Left renal cortex interstitium (tissue), 4 donors: ENCODE data around the gene SLC2A4. TPM values are rescaled to one million over a fixed set of nuclear protein-coding genes. Genes with fewer than 3 reads are reported as not detected.

Experiments used
- DNase-seq, 4 donors: peaks; one replicate each; pipeline ENCODE4 v3.0.0-alpha.2; 2013; ENCODE audit warnings: low read depth in 4 of 4, low spot score in 2 of 4, missing footprints in 1 of 4
- polyA plus RNA-seq, 4 donors: library from polyadenylated mRNA; unstranded; fragments of 120-200 nt; gene quantifications; one replicate each; pipeline ENCODE4 v1.2.1, GENCODE V29; 2013; ENCODE audit not compliant: insufficient read length in 4 of 4

The SLC2A4 gene
- polyA plus RNA-seq, 4 donors, result 2.2 to 2.8 (median 2.5) TPM

- DNase-seq, result no peak
Measured at GRCh38 chr17:7295230-7296180, 14.0 kb downstream of the SLC2A4 start.

- no peak for DNase-seq
Measured at GRCh38 chr17:7296189-7296861, 14.8 kb downstream of the SLC2A4 start.

GRCh38 chr17:7304179-7304578, 22.7 kb downstream of the SLC2A4 start:
- no peak for DNase-seq

- DNase-seq, result peak; percentile 99 to 100 (median 100)
Measured at GRCh38 chr17:7306911-7307685, 25.6 kb downstream of the SLC2A4 start, which contains the start of gene EIF5A. EIF5A (plus strand) TSS chr17:7307628; CDS start chr17:7309636, 2,008 bp downstream.

- no peak for DNase-seq
Measured at GRCh38 chr17:7307686-7308624, 26.4 kb downstream of the SLC2A4 start.

- peak in 1 of 4 donors; percentile 66 for DNase-seq
Measured at GRCh38 chr17:7308625-7309433, 27.3 kb downstream of the SLC2A4 start.

GRCh38 chr17:7309628-7310027, 28.1 kb downstream of the SLC2A4 start:
- DNase-seq, result no peak

- DNase-seq, result no peak
Measured at GRCh38 chr17:7311110-7311705, 29.7 kb downstream of the SLC2A4 start.

GRCh38 chr17:7312432-7313087, 31.0 kb downstream of the SLC2A4 start:
- DNase-seq, result no peak

- no peak for DNase-seq
Measured at GRCh38 chr17:7313088-7313889, 31.8 kb downstream of the SLC2A4 start.

- no peak for DNase-seq
Measured at GRCh38 chr17:7313890-7314718, 32.6 kb downstream of the SLC2A4 start.

GRCh38 chr17:7314719-7315569, 33.4 kb downstream of the SLC2A4 start, which contains the start of gene GPS2:
GPS2 (minus strand) TSS chr17:7315360; CDS start chr17:7315052, 308 bp downstream.
- peak in 2 of 4 donors; percentile 69 to 77 for DNase-seq

- no peak for DNase-seq
Measured at GRCh38 chr17:7315570-7316235, 34.2 kb downstream of the SLC2A4 start.

GRCh38 chr17:7317161-7317803, 35.8 kb downstream of the SLC2A4 start:
- DNase-seq, result no peak
